Osteoblast (primary cell): ENCODE measurements around the gene ELAPOR2. TPM values are rescaled to one million over a fixed set of nuclear protein-coding genes. Genes with fewer than 3 reads are reported as not detected.

Experiments used
- DNase-seq: peaks from one replicate; pipeline ENCODE4 v3.0.0; 2011; ENCODE audit warnings: low spot score, mixed read lengths; ENCODE audit not compliant: insufficient read length; ENCODE audit errors: missing footprints
- H2AFZ ChIP-seq: 2 replicates; pipeline ENCODE4 v1.6.0; 2011; ENCODE audit warnings: mild to moderate bottlenecking, low read length
- H3K27ac ChIP-seq: 2 replicates; pipeline ENCODE4 v1.5.1; 2011; ENCODE audit warnings: mild to moderate bottlenecking, low read depth, low read length, moderate library complexity
- H3K27me3 ChIP-seq: 2 replicates; pipeline ENCODE4 v1.6.0; 2012; ENCODE audit warnings: mild to moderate bottlenecking, control low read depth, inconsistent platforms, low read length, moderate library complexity; ENCODE audit not compliant: insufficient read depth
- H3K36me3 ChIP-seq: 2 replicates; pipeline ENCODE4 v1.5.1; 2011; ENCODE audit warnings: mild to moderate bottlenecking, low read length, control low read depth, moderate library complexity; ENCODE audit not compliant: insufficient read depth
- H3K4me1 ChIP-seq: 2 replicates; pipeline ENCODE4 v1.5.1; 2011; ENCODE audit warnings: mild to moderate bottlenecking, low read length, control low read depth, moderate library complexity; ENCODE audit not compliant: insufficient read depth
- H3K4me2 ChIP-seq: 2 replicates; pipeline ENCODE4 v1.6.0; 2011; ENCODE audit warnings: mild to moderate bottlenecking, low read length; ENCODE audit not compliant: insufficient read depth
- H3K4me3 ChIP-seq: fragments of 200-600 bp; sonication (generic); 3 replicates; pipeline ENCODE4 v1.5.1; 2012; ENCODE audit warnings: mild to moderate bottlenecking, low read length, inconsistent platforms; ENCODE audit not compliant: insufficient read depth
- H3K79me2 ChIP-seq: 2 replicates; pipeline ENCODE4 v1.6.0; 2012; ENCODE audit warnings: mild to moderate bottlenecking, low read length, control low read depth, inconsistent platforms; ENCODE audit not compliant: insufficient read depth
- H3K9me3 ChIP-seq: 2 replicates; pipeline ENCODE4 v1.5.1; 2011; ENCODE audit warnings: low read depth, low read length, control low read depth
- H4K20me1 ChIP-seq: 2 replicates; pipeline ENCODE4 v1.6.0; 2012; ENCODE audit warnings: mild to moderate bottlenecking, low read length, control low read depth; ENCODE audit not compliant: insufficient read depth
- total RNA-seq: library from RNA; depleted of rRNA; stranded (reverse); fragments of >200 nt; gene quantifications from 2 replicates; pipeline ENCODE4 v1.2.3, GENCODE V29; 2012
- TF ChIP-seq, protein P1 (sequence below): IDR thresholded peaks from 2 replicates; pipeline ENCODE4 v1.5.1; 2011; ENCODE audit warnings: mild to moderate bottlenecking, low read depth, low read length, moderate library complexity; ENCODE audit errors: extremely low read depth

ELAPOR2 gene
- total RNA-seq, 1 donor = 4.0 TPM

DNA sequence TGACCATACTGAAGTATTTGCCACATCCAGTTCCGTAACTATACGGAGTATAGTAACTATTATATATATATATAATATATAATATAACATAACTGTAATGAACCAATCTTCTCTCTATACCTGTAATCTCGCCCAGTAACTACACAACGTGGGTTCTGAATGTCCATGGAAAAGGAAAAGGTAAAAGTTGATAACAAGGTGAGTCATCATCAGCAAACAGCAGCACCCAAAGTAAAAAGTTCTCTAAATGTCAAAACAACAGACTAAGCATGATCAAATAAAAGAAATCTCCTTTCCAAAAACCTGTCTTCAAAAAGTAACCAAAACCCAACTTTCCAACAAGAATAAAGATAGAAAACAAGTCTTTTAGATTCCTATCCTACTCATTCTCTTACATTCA is 42.8 kb downstream of the ELAPOR2 start:
- Histone ChIP-seq H3K4me3 (no peak overlapping the region), H2AFZ (no peak overlapping the region), H3K4me1 (no peaks in the 10 kb centered on the region), H3K27ac (no peak overlapping the region), H3K27me3 (no peaks in the 10 kb centered on the region), H3K4me2 (no peak overlapping the region), H4K20me1 (no peaks in the 10 kb centered on the region), H3K79me2 (no peaks in the 10 kb centered on the region), H3K9me3 (no peaks in the 10 kb centered on the region), H3K36me3 (no peaks in the 10 kb centered on the region)
- no peak for DNase-seq
- TF ChIP-seq, protein P1, sequence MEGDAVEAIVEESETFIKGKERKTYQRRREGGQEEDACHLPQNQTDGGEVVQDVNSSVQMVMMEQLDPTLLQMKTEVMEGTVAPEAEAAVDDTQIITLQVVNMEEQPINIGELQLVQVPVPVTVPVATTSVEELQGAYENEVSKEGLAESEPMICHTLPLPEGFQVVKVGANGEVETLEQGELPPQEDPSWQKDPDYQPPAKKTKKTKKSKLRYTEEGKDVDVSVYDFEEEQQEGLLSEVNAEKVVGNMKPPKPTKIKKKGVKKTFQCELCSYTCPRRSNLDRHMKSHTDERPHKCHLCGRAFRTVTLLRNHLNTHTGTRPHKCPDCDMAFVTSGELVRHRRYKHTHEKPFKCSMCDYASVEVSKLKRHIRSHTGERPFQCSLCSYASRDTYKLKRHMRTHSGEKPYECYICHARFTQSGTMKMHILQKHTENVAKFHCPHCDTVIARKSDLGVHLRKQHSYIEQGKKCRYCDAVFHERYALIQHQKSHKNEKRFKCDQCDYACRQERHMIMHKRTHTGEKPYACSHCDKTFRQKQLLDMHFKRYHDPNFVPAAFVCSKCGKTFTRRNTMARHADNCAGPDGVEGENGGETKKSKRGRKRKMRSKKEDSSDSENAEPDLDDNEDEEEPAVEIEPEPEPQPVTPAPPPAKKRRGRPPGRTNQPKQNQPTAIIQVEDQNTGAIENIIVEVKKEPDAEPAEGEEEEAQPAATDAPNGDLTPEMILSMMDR = no peak

DNA sequence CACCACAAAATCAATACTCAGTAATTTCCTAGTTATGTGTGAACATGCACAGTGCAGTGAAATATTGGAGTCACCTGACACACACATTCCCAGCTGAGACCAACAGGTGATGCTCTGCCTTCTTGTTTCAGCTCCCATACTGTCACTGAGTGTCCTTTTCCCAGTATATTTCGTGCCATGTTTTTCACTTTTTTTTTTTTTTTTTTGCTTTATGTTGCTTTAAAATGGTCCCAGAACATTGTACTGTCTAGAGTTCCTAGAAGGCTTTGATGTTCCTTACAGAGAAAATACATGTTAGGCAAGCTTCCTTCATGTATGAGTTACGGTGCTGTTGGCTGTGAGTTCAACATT is 45.6 kb downstream of the ELAPOR2 start:
- H3K4me3 ChIP-seq = no peak overlapping the region
- H2AFZ ChIP-seq = no peak overlapping the region
- DNase-seq = no peak
- no peaks in the 10 kb centered on the region for H3K79me2 ChIP-seq
- no peak overlapping the region for H3K27ac ChIP-seq
- no peak overlapping the region for H3K4me2 ChIP-seq
- no peaks in the 10 kb centered on the region for H3K9me3 ChIP-seq
- H3K4me1 ChIP-seq = no peaks in the 10 kb centered on the region
- no peaks in the 10 kb centered on the region for H3K36me3 ChIP-seq
- TF ChIP-seq, protein P1 = no peak
- no peaks in the 10 kb centered on the region for H4K20me1 ChIP-seq
- no peaks in the 10 kb centered on the region for H3K27me3 ChIP-seq

DNA sequence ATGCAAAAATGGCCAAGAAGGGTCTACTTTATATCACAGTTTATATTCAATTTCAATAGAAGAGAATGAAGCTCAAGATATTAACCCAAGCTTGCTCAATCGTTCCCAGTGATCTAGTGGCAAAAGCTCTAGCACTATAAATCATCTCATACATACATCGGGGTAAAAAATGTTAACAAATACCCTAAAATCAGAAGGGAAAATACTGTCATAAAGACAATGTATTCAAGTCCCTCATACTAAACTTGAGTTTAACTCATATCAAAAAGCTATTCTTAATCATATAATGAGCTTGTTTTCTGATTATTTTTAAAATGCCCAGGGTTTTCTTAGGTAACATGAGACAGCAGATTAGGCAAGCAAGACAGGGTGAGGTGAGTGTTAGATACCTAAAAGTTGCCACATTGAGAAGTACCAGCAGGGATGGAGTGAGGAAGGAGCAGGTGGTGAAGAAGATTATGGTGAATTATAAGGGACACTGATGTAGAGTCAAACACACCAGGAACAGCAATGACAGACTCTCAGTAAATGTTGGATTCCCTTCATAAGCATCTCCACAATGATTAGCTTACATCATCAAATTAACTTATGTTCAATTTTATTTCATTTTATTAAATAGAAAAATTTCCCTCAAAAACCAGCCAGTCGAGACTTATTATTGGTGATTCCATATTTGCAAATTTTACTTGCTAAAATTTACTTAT is 46.2 kb downstream of the ELAPOR2 start:
- TF ChIP-seq, protein P1 = no peak
- Histone ChIP-seq H2AFZ (no peak overlapping the region), H3K4me3 (no peak overlapping the region), H3K27me3 (no peaks in the 10 kb centered on the region), H3K9me3 (no peaks in the 10 kb centered on the region), H3K4me2 (no peak overlapping the region), H3K36me3 (no peaks in the 10 kb centered on the region), H3K79me2 (no peaks in the 10 kb centered on the region), H3K27ac (no peak overlapping the region), H3K4me1 (no peaks in the 10 kb centered on the region), H4K20me1 (no peaks in the 10 kb centered on the region)
- no peak for DNase-seq

Other genes starting within 250 kb of the ELAPOR2 start
- gene DMTF1, start 92.8 kb upstream of the ELAPOR2 start, total RNA-seq = 70.6 and 77.5 TPM in 2 replicates
- gene TMEM243, start 160.1 kb upstream of the ELAPOR2 start, total RNA-seq = 31.2 and 35.5 TPM in 2 replicates